Bone marrow (tissue), 2 donors: ENCODE results near the gene FAM9C.
"Not testable (repeated sequence)": the region's sequence is repeated elsewhere in the genome, so short reads cannot be mapped to it uniquely, and the experiment has no call there.

Experiments used
- DNase-seq, 2 donors: peaks; one replicate each; lab custom pipeline; 2025; lab: John Stamatoyannopoulos, UW

FAM9C gene

DNA sequence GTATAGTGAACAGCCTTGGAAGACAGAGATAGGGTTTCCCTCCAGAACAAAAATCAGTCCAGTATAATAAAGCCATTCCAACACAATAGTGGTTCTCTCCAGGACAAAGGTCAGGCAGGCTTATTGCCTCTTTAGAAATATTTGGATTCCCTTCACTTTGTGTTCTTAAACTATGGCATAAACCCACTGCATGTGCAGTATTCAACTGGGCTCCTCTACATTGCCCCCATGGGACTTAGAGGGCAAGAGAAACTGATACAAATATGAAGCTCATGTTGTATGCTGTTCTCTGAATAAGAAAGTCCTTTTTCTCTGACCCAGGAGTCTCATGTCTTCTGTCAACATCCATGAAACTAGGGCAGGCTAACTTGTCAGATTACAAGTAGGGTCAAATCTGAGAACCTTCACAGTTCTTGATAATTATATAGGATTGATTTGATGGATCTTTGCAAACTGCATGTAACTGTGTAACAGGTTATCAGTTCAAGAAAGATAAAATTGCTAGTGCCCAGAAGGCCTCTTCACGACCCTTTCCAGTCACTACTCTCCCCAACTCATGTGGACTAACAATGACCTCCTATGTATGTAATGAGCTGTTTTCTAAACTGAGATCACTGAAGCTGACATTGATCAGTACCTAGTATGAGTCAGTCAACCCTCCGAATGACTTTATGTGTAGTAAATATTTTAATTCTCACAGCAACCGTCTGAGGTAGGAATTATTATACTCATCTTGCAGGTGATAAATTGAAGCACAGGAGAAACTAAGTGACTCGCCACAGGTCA lies 31.9 kb upstream of the FAM9C start:
- no peak for DNase-seq

DNA sequence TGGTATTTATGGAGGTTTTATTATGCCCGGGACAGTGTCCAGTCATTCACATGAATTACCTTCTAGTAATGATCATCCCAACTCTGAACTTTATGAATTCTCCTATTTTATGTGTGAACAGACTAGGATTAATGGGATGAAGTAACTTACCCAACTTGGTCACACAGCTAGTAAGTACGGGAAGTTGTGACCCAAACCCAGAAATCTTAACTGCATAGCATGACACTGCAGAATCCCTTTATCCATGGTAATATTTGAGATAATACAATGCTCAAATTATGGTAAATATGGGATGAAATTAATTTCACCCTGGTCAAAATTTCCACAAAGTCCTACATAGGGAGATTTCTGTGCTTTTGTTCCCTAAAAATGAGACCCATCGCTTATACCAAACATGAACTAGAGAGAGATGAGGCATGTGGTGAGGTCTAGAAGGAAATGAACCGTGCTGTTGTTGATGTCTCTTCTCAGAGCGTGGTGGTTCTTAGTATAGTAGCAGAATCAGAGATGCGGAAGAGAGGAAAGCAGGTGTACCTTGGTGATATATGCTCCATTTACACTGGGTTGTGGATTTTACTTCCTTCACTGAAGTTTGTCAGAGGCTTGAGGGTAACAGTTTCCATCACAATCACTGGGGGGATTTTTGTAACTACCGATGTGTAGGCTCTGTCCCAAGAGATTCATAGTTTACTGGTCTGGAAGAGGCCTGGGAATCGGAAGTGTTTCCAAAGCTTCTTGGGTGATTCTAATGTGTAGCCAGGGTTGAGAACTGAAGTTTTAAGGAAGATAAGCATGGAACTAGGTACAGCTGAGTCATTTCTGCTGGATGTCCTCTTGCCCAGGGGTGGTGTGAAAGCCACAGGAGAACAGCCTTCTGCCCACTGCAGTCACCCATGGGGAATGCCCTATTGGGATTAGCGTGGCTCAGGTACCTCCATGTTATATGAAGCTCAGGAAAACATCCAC lies 30.2 kb upstream of the FAM9C start:
- no peak for DNase-seq

DNA sequence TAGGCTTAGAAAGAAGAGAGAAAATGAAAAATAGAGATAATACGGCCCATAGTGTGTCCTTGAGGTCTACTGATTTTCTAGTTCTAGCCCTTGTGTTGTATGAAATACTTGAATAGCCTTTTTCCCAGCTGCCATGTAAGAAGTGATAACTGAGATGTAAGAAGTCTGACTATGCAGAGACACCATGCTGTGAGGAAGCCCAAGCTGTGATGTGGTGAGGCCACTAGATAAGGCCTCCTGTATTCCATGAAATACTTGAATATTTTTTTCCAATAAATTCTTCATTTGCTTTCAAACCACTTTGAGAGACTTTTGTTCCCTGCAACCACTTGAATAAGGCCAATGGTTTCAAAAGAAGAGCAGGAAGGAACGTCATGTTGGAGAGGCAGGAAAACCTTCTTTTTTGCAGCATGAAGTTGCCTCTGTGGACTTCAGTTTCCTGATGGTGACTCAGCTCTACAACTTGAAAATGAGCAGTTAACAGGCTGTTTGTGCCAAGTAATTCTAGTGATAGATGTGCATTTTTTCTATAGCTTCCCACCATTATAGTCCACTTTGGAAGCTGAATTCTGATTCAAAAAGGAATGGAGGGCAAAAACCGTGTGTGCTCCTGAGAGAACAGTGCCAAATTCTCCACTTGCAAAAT lies 25.5 kb upstream of the FAM9C start:
- DNase-seq, result no peak

DNA sequence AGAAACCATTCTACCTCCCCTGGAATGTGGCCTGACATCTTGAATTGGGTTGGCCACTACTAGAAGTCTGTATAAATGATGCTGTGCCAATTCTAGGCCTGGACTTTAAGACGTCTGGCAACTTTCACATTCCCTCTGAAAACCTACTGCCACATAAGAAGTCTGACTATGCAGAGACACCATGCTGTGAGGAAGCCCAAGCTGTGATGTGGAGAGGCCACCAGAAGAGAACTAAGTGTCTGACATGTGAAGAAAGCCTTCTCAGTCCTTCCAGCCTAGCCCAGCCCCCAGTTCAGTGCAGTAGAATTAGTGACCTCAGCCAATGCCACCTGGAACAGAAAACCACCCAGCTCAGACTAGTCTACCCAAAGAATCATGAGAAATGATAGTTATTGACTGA lies 24.2 kb upstream of the FAM9C start:
- no peak for DNase-seq

DNA sequence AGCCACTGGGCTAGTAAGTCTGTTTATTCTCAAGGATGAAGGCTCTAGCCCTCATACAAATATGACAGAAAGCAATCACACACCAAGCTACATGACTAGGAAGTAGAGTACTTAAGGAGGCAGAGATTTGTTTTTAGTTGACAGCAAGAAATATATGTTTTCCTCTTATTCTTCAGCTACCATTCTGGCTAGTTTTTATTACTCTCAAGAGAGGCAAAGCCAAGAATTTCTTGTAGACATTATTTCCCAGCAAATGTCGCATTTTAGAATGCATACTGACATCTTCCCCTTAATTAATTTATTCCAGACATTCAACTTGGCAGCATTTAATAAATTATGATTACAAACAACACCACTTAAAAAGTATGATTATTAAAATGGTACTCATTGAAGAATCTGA lies 23.4 kb upstream of the FAM9C start:
- no peak for DNase-seq

DNA sequence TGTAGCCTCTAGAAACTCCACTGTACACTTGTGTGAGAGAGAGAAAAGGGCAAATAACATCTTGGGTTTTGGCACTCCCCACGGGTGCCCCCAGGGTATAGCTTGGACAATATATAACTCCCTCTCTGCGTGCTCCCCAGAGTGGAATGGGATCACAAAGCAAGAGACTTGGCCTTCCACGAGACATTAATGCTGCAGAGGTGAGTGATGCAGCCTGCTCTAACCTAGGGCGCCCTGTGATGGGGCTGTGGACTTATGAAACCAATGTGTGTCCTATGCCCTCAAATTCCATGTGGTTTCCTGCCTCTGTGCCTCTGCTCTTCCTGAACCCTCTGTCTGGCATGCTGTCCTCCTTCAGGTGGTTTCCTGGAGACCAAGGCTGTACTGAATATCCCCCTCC lies 22.0 kb upstream of the FAM9C start:
- DNase-seq, result no peak

DNA sequence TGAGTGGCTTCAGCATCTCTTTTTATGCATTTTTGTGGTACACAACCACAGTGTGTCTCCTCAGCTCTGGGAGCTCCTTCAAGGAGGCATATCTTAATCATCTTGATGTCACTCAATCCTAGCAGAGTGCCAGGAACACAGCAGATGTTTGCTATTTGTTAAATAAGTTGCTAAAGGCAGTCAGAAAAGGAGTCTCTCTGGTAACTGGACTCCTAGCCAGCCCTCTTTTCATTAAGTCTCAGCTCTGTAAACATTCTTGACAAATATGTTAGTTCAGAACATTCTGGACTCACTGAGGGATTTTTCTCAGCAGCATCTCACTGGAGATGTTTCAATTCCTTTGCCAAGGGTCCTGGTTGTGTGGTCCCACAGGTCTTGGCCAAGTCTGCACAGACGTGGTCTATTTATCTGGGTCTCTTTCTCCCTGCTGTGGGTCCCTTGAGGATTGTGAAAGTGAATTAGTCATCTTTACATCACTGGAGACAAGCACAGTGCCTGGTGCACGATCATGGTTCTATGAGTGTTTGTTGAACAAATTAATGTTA lies 20.3 kb upstream of the FAM9C start:
- no peak for DNase-seq

DNA sequence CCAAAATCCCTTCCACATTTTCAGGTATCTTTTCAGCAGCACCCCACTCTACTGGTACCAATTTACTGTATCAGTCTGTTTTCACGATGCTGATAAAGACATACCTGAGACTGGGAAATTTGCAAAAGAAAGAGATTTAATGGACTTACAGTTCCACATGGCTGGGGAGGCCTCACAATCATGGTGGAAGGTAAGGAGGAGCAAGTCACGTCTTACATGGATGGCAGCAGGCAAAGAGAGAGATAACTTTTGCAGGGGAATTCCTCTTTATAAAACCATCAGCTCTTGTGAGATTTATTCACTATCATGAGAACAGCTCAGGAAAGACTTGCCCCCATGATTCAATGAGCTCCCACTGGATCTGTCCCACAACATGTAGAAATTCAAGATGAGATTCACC lies 18.7 kb upstream of the FAM9C start:
- DNase-seq, result not testable (repeated sequence)

DNA sequence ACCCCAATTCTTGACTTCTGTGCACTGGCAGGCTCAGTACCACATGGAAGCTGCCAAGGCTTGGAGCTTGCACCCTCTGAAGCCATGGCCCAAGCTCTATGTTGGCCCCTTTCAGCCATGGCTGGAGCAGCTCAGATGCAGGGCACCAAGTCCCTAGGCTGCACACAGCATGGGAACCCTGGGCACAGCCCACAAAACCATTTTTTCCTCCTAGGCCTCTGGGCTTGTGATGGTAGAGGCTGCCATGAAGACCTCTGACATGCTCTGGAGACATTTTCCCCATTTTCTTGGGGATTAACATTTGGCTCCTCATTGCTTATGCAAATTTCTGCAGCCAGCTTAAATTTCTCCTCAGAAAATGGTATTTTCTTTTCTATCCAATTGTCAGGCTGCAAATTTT lies 17.9 kb upstream of the FAM9C start:
- not testable (repeated sequence) for DNase-seq

DNA sequence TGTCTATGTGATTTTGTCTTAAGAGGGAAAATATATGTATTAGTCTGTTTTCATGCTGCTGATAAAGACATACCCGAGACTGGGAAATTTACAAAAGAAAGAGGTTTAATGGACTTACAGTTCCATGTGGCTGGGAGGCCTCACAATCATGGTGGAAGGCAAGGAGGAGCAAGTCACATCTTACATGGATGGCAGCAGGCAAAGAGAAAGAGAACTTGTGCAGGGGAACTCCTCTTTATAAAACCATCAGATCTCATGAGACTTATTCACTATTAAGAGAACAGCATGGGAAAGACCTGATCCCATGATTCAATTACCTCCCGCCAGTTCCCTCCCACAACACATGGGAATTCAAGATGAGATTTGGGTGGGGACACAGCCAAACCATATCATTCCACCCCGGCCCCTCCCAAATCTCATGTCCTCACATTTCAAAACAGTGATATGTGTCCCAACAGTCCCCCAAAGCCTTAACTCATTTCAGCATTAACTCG lies 16.8 kb upstream of the FAM9C start:
- DNase-seq, result not testable (repeated sequence)

DNA sequence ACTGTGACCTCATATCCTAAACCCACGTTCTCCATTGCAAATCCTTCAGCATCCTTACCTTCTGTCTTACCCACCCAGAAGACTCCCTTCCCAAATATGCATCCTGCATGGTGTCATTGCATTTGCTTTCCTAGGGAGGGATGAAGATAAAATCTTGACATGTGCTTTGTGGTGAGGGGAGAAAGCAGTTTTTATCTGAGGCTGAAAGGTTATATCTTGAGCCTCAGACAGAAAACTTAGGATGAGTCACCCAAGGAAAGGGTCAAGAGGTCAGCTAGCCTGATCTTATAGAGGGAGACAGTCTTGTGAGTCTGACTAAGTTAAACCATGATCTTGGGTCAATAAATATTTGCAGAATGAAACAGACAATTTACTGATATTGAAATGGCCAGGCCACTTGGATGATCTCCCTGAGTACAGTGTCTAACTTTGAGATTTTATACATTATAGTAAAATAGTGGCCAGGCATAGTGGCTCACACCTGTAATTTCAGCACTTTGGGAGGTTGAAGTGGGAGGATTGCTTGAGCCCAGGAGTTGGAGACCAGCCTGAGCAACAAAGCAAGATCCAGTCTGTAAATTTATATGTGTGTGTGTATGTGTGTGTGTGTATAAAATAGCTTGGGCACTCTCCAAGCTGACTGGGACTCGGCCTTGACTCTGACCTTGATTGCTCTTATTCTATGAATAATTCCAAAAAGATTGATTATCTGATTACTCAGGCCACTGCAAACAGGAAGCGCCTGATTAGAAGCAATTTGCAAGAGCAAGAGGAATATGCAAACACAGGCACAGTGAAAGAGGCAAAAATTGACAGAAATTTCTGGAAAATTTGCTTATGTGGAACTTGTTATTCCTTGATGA lies 15.4 kb upstream of the FAM9C start:
- DNase-seq, result no peak

DNA sequence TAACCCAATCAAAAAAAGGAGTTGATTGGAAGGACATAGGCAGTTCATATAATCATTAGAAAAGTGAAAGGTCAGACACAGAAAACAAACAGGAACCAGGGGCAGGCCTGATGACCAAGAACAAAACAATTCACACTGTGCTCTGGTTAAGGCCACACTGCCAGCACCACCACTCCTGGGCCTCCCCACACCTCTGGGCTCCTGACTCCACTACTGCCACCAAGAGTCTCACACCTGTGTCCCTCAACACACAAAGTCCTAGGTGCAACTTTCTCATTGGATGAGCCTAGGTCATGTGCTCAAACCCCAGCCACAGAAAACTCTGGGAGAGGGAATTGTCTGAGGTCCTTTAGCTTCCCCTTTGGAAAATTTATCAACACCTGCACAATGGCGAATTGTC lies 11.1 kb upstream of the FAM9C start:
- DNase-seq, result no peak

DNA sequence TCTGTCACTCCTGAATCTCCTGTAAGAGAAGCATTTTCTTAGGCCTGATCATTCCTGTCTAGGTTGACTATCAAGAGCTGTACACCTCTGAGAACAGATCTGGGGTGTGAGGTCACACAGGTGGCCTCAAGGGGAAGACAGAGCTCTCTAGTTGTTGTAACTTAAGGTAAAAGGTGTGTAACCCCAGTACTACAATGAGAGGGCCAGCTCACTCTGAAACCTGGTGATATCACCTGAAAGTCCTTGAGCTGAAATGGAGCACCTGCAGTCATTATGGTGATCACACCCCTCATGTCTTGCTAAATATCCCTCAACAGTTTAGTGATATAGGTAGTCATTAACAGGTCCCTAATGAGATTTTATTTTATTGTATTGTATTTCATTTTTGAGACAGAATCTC lies 8.8 kb upstream of the FAM9C start:
- no peak for DNase-seq

DNA sequence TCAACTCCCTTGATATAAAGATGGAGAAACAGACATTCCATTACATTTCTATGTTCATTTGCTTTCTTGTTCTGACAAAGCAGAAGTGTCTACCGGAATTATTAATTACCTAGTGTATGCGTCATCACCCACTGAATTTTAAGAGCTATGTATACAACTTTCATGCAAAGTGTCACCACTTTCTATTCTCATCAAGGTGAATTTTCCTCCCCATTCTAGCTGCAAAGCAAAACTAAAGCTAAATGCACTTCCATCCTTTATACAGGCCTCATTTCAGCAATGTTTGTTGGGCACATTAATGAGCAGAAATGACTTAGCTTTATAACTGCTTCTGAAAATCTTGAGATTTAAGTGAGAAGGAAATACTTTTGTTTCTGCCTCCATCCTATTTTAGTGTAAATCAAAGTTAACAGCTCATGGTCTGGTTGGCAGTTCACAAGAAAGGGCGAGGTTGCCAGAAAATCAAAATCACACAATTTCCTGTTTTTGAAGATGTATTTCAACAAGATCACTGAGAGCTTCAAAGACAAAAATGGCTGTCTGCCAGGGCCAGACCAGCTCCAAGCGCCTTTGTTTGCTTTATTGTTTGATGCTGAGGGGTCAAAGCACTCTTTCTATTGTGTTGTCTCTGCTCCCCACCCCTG lies 7.2 kb upstream of the FAM9C start:
- DNase-seq, result no peak

DNA sequence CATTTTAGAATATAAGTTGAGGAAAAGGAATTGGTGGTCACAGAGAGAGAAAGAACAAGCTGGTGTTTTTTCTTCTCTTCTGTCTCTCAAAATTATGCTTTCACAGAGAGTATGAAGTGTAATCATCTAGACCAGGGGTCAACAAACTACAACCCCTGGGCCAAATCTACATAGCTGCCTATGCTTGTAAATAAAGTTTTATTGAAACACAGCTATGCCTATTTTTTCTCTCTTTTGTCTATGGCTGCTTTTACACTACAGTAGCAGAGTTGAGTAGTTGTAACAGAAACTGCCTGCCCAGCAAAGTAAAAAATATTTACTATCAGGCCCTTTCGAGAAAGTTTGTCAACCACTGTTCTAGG lies 6.7 kb upstream of the FAM9C start:
- no peak for DNase-seq

DNA sequence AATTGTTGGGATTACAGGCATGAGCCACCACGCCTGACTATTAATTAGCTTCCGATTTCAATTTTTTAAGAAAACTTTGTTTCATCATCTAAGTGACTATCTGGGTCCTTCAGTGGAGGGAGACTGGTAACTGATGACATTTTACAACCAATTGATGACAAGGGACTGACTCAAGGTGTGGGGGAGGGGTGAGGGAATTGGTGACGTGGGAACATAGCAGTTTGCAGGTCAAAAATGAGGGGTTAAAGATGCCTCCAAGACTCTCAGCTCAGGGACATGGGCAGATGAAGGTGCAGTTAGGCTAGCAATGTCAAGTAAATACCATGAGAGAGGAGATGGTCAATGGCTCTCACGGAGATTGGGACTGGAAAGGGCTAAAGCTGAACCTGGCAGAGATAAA lies 5.7 kb upstream of the FAM9C start:
- DNase-seq, result no peak

DNA sequence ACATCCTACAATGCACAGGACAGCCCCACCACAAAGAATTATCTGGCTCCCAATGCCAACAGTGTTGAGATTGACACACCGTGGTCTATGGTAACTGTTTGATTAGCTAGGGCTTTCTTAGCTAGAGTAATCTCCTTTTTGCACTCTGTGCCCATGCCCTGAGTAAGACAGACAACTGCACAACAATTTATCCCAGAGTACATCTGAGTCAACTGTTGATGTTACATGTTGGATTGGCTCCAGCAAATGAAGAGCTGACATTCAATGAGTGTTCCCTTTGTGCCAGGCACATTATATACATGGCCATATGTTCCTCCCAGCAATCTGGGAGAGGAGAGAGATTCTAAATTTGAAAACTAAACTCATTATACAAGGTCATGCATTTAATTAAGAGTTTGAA lies 3.9 kb upstream of the FAM9C start:
- DNase-seq, result no peak

DNA sequence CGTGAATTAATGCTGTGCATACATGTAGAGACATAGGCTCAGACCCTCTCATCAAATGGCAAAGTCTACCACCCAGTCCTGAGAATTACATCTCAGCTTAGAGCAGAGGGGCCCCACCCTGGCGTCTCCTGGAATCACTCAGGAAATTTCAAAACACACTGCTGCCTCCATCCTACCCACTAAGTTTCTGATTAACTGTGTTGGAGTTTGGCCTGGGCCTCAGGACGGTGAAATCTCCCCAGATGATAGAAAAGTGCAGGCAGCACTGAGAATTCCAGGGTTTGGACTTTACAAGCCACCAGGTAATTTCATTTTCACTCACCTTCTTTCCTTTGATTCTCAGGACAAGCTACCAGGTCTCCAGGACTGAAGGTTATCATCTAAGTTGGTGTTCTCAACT lies 3.3 kb upstream of the FAM9C start:
- DNase-seq, result no peak

DNA sequence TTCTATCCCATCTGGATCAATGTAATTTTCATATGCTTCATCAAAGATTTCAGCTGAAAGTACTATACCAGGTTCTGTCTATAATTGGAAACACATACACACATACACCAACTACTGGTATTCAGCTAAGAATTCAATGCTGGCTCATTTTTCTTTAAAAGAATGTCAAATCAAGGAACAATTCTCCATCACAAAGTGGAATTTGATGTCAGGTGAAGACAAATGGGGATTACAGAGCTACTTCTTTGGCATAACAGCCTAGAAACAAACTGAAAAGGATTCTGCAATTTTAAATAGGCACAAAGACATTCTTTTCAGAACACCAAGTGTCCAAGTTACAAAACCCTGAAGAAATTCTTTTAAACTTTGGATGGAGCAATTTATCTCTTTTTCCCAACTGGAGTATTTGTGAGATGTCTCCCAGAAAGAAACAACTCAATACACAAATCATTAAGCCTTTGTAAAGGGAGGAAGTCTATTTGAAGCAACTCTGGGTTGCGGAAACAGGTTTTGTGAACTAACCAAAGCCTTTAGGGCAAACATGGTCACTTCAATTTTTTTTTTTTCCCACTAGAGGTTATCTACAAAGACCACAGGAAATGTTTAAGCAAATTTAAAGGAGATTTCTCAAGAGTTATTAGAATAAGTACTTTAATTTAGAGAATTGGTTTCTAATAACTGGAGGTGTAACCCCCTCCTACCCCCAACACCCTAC lies 1.9 kb upstream of the FAM9C start:
- DNase-seq, result no peak

DNA sequence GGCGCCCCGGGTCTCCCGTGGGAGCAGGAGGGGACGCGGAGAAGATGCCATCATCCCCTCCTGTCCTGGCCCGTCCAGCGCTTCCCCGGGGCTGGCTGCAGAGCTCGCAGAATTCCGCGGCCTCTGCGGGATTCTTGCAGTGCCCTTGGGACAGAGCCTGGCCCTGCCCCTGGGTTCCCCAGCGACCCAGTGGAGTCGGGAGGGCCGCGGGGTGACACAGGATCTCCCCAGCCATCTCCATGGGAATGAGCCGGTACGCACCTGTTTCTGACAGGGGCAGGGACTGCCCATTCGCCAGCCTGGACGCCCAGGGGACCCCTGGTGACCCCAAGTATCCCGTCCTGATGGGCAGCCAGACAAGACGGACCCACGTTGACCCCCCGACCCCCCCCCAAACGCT lies 482 bp downstream of the FAM9C start:
- no peak for DNase-seq
